OCI-LY1 (cell line): ENCODE results near the gene GPR39.

Experiments
- H2AFZ ChIP-seq: fragments of 200-600 bp; sonication (generic), shearing (Covaris generic); 2 replicates; pipeline ENCODE4 v1.6.0; 2014; ENCODE audit warnings: antibody characterized with exemption, mild to moderate bottlenecking, low read length
- H3F3A ChIP-seq: fragments of 200-600 bp; sonication (generic), shearing (Covaris generic); 2 replicates; pipeline ENCODE4 v1.6.0; 2014; ENCODE audit warnings: mild to moderate bottlenecking, antibody characterized with exemption, low read length, moderate library complexity; ENCODE audit not compliant: insufficient read depth
- H3K27ac ChIP-seq: fragments of 200-600 bp; sonication (generic); 2 replicates; pipeline ENCODE4 v1.5.1; 2014; ENCODE audit warnings: low read length, mixed run types, mild to moderate bottlenecking, low read depth; ENCODE audit not compliant: poor library complexity, severe bottlenecking
- H3K27me3 ChIP-seq: fragments of 200-600 bp; sonication (generic); 2 replicates; pipeline ENCODE4 v1.6.0; 2014; ENCODE audit warnings: antibody characterized with exemption, mild to moderate bottlenecking, low read length, moderate library complexity; ENCODE audit not compliant: insufficient read depth
- H3K36me3 ChIP-seq: fragments of 200-600 bp; sonication (generic); 2 replicates; pipeline ENCODE4 v1.6.1; 2014; ENCODE audit warnings: mild to moderate bottlenecking, antibody characterized with exemption, low read length, moderate library complexity, mixed read lengths; ENCODE audit not compliant: insufficient read depth
- H3K4me1 ChIP-seq: fragments of 200-600 bp; sonication (generic); 2 replicates; pipeline ENCODE4 v1.5.1; 2014; ENCODE audit warnings: mild to moderate bottlenecking, low read length, moderate library complexity; ENCODE audit not compliant: insufficient read depth, severe bottlenecking
- H3K4me2 ChIP-seq: fragments of 200-600 bp; sonication (generic), shearing (Covaris generic); 2 replicates; pipeline ENCODE4 v1.6.1; 2014; ENCODE audit warnings: low read length
- H3K4me3 ChIP-seq: fragments of 200-600 bp; sonication (generic); 2 replicates; pipeline ENCODE4 v1.5.1; 2014; ENCODE audit warnings: low read length, low read depth, mild to moderate bottlenecking, mixed read lengths; ENCODE audit not compliant: poor library complexity, severe bottlenecking
- H3K79me2 ChIP-seq: fragments of 200-600 bp; shearing (Covaris generic); 2 replicates; pipeline ENCODE4 v1.6.1; 2016; ENCODE audit warnings: mixed run types, low read length, mixed read lengths; ENCODE audit not compliant: insufficient read depth
- H3K9ac ChIP-seq: fragments of 200-600 bp; sonication (generic), shearing (Covaris generic); 2 replicates; pipeline ENCODE4 v1.6.1; 2014; ENCODE audit warnings: mild to moderate bottlenecking, low read length, mixed read lengths
- H3K9me2 ChIP-seq: fragments of 200-600 bp; sonication (generic), shearing (Covaris generic); 2 replicates; pipeline ENCODE4 v1.6.1; 2014; ENCODE audit warnings: low read depth, mild to moderate bottlenecking, low read length, mixed read lengths
- H3K9me3 ChIP-seq: fragments of 200-600 bp; shearing (Covaris generic); 2 replicates; pipeline ENCODE4 v1.6.1; 2014; ENCODE audit warnings: low read length, mixed read lengths
- H4K20me1 ChIP-seq: fragments of 200-600 bp; sonication (generic), shearing (Covaris generic); 2 replicates; pipeline ENCODE4 v1.6.0; 2016; ENCODE audit warnings: mild to moderate bottlenecking, low read length; ENCODE audit not compliant: insufficient read depth
- EZH2 ChIP-seq: fragments of 200-600 bp; sonication (generic), shearing (Covaris generic); IDR thresholded peaks from 2 replicates; pipeline ENCODE4 v1.8.0; 2017; ENCODE audit warnings: borderline replicate concordance, mixed run types, mild to moderate bottlenecking, antibody characterized with exemption, low read length, moderate library complexity, mixed read lengths
- TF ChIP-seq, protein P1 (sequence below): fragments of 200-600 bp; sonication (generic), shearing (Covaris generic); IDR thresholded peaks from 2 replicates; pipeline ENCODE4 v1.5.1; 2017; ENCODE audit warnings: mild to moderate bottlenecking, antibody characterized with exemption, low read length, moderate library complexity, mixed read lengths

GPR39 gene

GRCh38 chr2:132604561-132604960, 188.0 kb downstream of the GPR39 start:
- Histone ChIP-seq H3K36me3 (no peaks in the 10 kb centered on the region), H3K9ac (no peak overlapping the region), H3K9me2 (no peaks in the 10 kb centered on the region), H2AFZ (no peak overlapping the region), H3K4me1 (peaks cover 7% of the 10 kb centered on the region), H3K4me3 (no peak overlapping the region), H3K79me2 (no peaks in the 10 kb centered on the region), H3F3A (no peaks in the 10 kb centered on the region), H3K4me2 (no peak overlapping the region), H4K20me1 (no peaks in the 10 kb centered on the region), H3K27ac (no peak overlapping the region), H3K9me3 (no peaks in the 10 kb centered on the region), H3K27me3 (no peaks in the 10 kb centered on the region)
- TF ChIP-seq EZH2: no peak
- TF ChIP-seq, protein P1, sequence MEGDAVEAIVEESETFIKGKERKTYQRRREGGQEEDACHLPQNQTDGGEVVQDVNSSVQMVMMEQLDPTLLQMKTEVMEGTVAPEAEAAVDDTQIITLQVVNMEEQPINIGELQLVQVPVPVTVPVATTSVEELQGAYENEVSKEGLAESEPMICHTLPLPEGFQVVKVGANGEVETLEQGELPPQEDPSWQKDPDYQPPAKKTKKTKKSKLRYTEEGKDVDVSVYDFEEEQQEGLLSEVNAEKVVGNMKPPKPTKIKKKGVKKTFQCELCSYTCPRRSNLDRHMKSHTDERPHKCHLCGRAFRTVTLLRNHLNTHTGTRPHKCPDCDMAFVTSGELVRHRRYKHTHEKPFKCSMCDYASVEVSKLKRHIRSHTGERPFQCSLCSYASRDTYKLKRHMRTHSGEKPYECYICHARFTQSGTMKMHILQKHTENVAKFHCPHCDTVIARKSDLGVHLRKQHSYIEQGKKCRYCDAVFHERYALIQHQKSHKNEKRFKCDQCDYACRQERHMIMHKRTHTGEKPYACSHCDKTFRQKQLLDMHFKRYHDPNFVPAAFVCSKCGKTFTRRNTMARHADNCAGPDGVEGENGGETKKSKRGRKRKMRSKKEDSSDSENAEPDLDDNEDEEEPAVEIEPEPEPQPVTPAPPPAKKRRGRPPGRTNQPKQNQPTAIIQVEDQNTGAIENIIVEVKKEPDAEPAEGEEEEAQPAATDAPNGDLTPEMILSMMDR: no peak

GRCh38 chr2:132605236-132606180, 188.9 kb downstream of the GPR39 start:
- H3K9me2 ChIP-seq: no peaks in the 10 kb centered on the region
- no peak overlapping the region for H2AFZ ChIP-seq
- H3K36me3 ChIP-seq: no peaks in the 10 kb centered on the region
- no peaks in the 10 kb centered on the region for H3F3A ChIP-seq
- no peaks in the 10 kb centered on the region for H3K9me3 ChIP-seq
- H3K27me3 ChIP-seq: no peaks in the 10 kb centered on the region
- H3K27ac ChIP-seq: no peak overlapping the region
- H3K4me3 ChIP-seq: no peak overlapping the region
- no peaks in the 10 kb centered on the region for H4K20me1 ChIP-seq
- no peak overlapping the region for H3K9ac ChIP-seq
- TF ChIP-seq EZH2: no peak
- TF ChIP-seq, protein P1: no peak
- no peak overlapping the region; the same call in 1 of the 2 replicates for H3K4me2 ChIP-seq
- peaks cover 7% of the 10 kb centered on the region for H3K4me1 ChIP-seq
- no peaks in the 10 kb centered on the region for H3K79me2 ChIP-seq

GRCh38 chr2:132606649-132607048, 190.0 kb downstream of the GPR39 start:
- peaks cover 7% of the 10 kb centered on the region for H3K4me1 ChIP-seq
- no peak overlapping the region for H3K4me3 ChIP-seq
- H3K9me3 ChIP-seq: no peaks in the 10 kb centered on the region
- no peaks in the 10 kb centered on the region for H4K20me1 ChIP-seq
- no peaks in the 10 kb centered on the region for H3K36me3 ChIP-seq
- no peaks in the 10 kb centered on the region for H3K79me2 ChIP-seq
- no peaks in the 10 kb centered on the region for H3F3A ChIP-seq
- H3K27me3 ChIP-seq: no peaks in the 10 kb centered on the region
- TF ChIP-seq EZH2: no peak
- TF ChIP-seq, protein P1: no peak
- no peaks in the 10 kb centered on the region for H3K9me2 ChIP-seq
- H3K4me2 ChIP-seq: no peak overlapping the region
- H3K27ac ChIP-seq: no peak overlapping the region
- H3K9ac ChIP-seq: no peak overlapping the region
- H2AFZ ChIP-seq: no peak overlapping the region
